Effector memory CD4-positive, alpha-beta T cell (primary cell): ENCODE data around the gene ADAMTS17.

Source experiments
- DNase-seq, 3 donors: peaks; one replicate each; pipeline ENCODE4 v3.0.0-alpha.2; 2020
- H3K27ac ChIP-seq: 2 replicates; pipeline ENCODE4 v1.7.0; 2013; ENCODE audit warnings: mild to moderate bottlenecking, low read length, moderate library complexity; ENCODE audit not compliant: insufficient read depth, poor library complexity, severe bottlenecking
- H3K27me3 ChIP-seq: replicated peaks from 2 replicates; pipeline ENCODE4 v1.7.0; 2013; ENCODE audit warnings: mild to moderate bottlenecking, low read length; ENCODE audit not compliant: insufficient read depth, control insufficient read depth, poor library complexity, severe bottlenecking
- H3K36me3 ChIP-seq: 2 replicates; pipeline ENCODE4 v1.7.0; 2013; ENCODE audit warnings: mild to moderate bottlenecking, low read length, moderate library complexity; ENCODE audit not compliant: control insufficient read depth, insufficient read depth
- H3K4me1 ChIP-seq: 2 replicates; pipeline ENCODE4 v1.7.0; 2013; ENCODE audit warnings: low read length, mild to moderate bottlenecking; ENCODE audit not compliant: control insufficient read depth, insufficient read depth, poor library complexity, severe bottlenecking
- H3K4me3 ChIP-seq: 2 replicates; pipeline ENCODE4 v1.7.0; 2013; ENCODE audit warnings: low read length, low read depth, mild to moderate bottlenecking; ENCODE audit not compliant: insufficient read depth, poor library complexity, severe bottlenecking
- H3K9me3 ChIP-seq: 2 replicates; pipeline ENCODE4 v1.7.0; 2013; ENCODE audit warnings: mild to moderate bottlenecking, low read length, moderate library complexity; ENCODE audit not compliant: control insufficient read depth

The ADAMTS17 gene

GRCh38 chr15:100175406-100176114 is 166.2 kb downstream of the ADAMTS17 start:
- DNase-seq = no peak
- Histone ChIP-seq H3K27me3 (no peaks in the 10 kb centered on the region), H3K9me3 (peaks cover 17% of the 10 kb centered on the region), H3K36me3 (no peaks in the 10 kb centered on the region), H3K4me3 (no peak overlapping the region), H3K27ac (no peak overlapping the region), H3K4me1 (no peaks in the 10 kb centered on the region)

GRCh38 chr15:100174904-100175275 is 166.9 kb downstream of the ADAMTS17 start:
- H3K27me3 ChIP-seq = no peaks in the 10 kb centered on the region
- DNase-seq = no peak
- no peaks in the 10 kb centered on the region for H3K4me1 ChIP-seq
- H3K9me3 ChIP-seq = peaks cover 17% of the 10 kb centered on the region
- no peak overlapping the region for H3K27ac ChIP-seq
- H3K4me3 ChIP-seq = no peak overlapping the region
- H3K36me3 ChIP-seq = no peaks in the 10 kb centered on the region

- no peak overlapping the region for H3K27ac ChIP-seq
- no peaks in the 10 kb centered on the region for H3K27me3 ChIP-seq
- no peak for DNase-seq
- no peaks in the 10 kb centered on the region for H3K36me3 ChIP-seq
- H3K4me1 ChIP-seq = no peaks in the 10 kb centered on the region
- H3K9me3 ChIP-seq = peaks cover 17% of the 10 kb centered on the region
- H3K4me3 ChIP-seq = no peak overlapping the region
Measured at GRCh38 chr15:100174159-100174903, 167.4 kb downstream of the ADAMTS17 start.

GRCh38 chr15:100172356-100173024 is 169.3 kb downstream of the ADAMTS17 start:
- Histone ChIP-seq H3K9me3 (peaks cover 17% of the 10 kb centered on the region), H3K4me3 (no peak overlapping the region), H3K27ac (no peak overlapping the region), H3K4me1 (no peaks in the 10 kb centered on the region), H3K36me3 (no peaks in the 10 kb centered on the region), H3K27me3 (no peaks in the 10 kb centered on the region)
- no peak for DNase-seq

- no peak overlapping the region for H3K4me3 ChIP-seq
- H3K4me1 ChIP-seq = no peaks in the 10 kb centered on the region
- no peaks in the 10 kb centered on the region for H3K27me3 ChIP-seq
- H3K36me3 ChIP-seq = no peaks in the 10 kb centered on the region
- peaks cover 17% of the 10 kb centered on the region for H3K9me3 ChIP-seq
- no peak for DNase-seq
- no peak overlapping the region for H3K27ac ChIP-seq
Measured at GRCh38 chr15:100171411-100171810, 170.4 kb downstream of the ADAMTS17 start.

GRCh38 chr15:100170291-100171210 is 171.2 kb downstream of the ADAMTS17 start:
- H3K27me3 ChIP-seq = no peaks in the 10 kb centered on the region
- no peak overlapping the region for H3K27ac ChIP-seq
- DNase-seq = no peak
- no peaks in the 10 kb centered on the region for H3K4me1 ChIP-seq
- H3K36me3 ChIP-seq = no peaks in the 10 kb centered on the region
- H3K9me3 ChIP-seq = peaks cover 17% of the 10 kb centered on the region
- H3K4me3 ChIP-seq = no peak overlapping the region

- no peaks in the 10 kb centered on the region for H3K4me1 ChIP-seq
Measured at GRCh38 chr15:100169615-100170290, 172.0 kb downstream of the ADAMTS17 start.

GRCh38 chr15:100168787-100169186 is 173.0 kb downstream of the ADAMTS17 start:
- DNase-seq = no peak
- Histone ChIP-seq H3K4me1 (no peaks in the 10 kb centered on the region), H3K9me3 (peaks cover 17% of the 10 kb centered on the region), H3K27me3 (no peaks in the 10 kb centered on the region), H3K27ac (no peak overlapping the region), H3K36me3 (no peaks in the 10 kb centered on the region), H3K4me3 (no peak overlapping the region)

More at GRCh38 chr15:100169615-100170290, 172.0 kb downstream of the ADAMTS17 start:
- H3K36me3 ChIP-seq = no peaks in the 10 kb centered on the region
- no peak for DNase-seq
- no peaks in the 10 kb centered on the region for H3K27me3 ChIP-seq
- H3K27ac ChIP-seq = no peak overlapping the region
- H3K9me3 ChIP-seq = peaks cover 17% of the 10 kb centered on the region
- H3K4me3 ChIP-seq = no peak overlapping the region

- Histone ChIP-seq H3K27me3 (no peaks in the 10 kb centered on the region), H3K4me3 (no peak overlapping the region), H3K9me3 (peaks cover 11% of the 10 kb centered on the region), H3K27ac (no peak overlapping the region), H3K4me1 (no peaks in the 10 kb centered on the region), H3K36me3 (no peaks in the 10 kb centered on the region)
- DNase-seq = no peak
Measured at GRCh38 chr15:100167884-100168375, 173.8 kb downstream of the ADAMTS17 start.
